Stomach (tissue), 9 donors: ENCODE measurements around the gene TMTC1. TPM values are rescaled to one million over a fixed set of nuclear protein-coding genes. Genes with fewer than 3 reads are reported as not detected.

ENCODE experiments used
- DNase-seq, 2 donors: peaks; one replicate each; pipeline versions ENCODE4 v3.0.0 to v3.0.0-alpha.2; 2013 to 2019
- H3K27ac ChIP-seq, 5 donors: fragments of 200-600 bp in 4 of 5; sonication (generic) in 4 of 5; one replicate each; pipeline ENCODE4 v1.5.1; 2013 to 2019; ENCODE audit warnings: mild to moderate bottlenecking in 1 of 5, moderate library complexity in 1 of 5
- H3K27me3 ChIP-seq, 3 donors: fragments of 200-600 bp; sonication (generic); one replicate each; pipeline ENCODE4 v1.5.1; 2017 to 2019; ENCODE audit warnings: mixed run types in 1 of 3
- H3K36me3 ChIP-seq, 4 donors: fragments of 200-600 bp; sonication (generic); 1 replicate in 3 of 4; 2 replicates in 1 of 4; pipeline ENCODE4 v1.5.1; 2016 to 2019
- H3K4me1 ChIP-seq, 4 donors: fragments of 200-600 bp; sonication (generic); one replicate each; pipeline ENCODE4 v1.5.1; 2016 to 2019
- H3K4me3 ChIP-seq, 4 donors: fragments of 200-600 bp; sonication (generic) in 3 of 4; one replicate each; pipeline ENCODE4 v1.5.1; 2016 to 2019; ENCODE audit warnings: mild to moderate bottlenecking in 1 of 4
- H3K9me3 ChIP-seq, 4 donors: fragments of 200-600 bp; sonication (generic); one replicate each; pipeline ENCODE4 v1.5.1; 2016 to 2019
- CTCF ChIP-seq, 7 experiments: fragments of 450-650 bp in 4 of 7; fragments of 200-600 bp in 3 of 7; sonication (generic) in 3 of 7; IDR thresholded peaks; one replicate each; pipeline ENCODE4 v1.5.1; 2016 to 2019; ENCODE audit warnings: antibody characterized with exemption in 7 of 7, control low read depth in 2 of 7, mild to moderate bottlenecking in 1 of 7
- EP300 ChIP-seq: sonication (generic); formaldehyde crosslinking; IDR thresholded peaks from one replicate; pipeline ENCODE4 v1.6.1; 2017; ENCODE audit warnings: antibody characterized with exemption
- POLR2A ChIP-seq, 4 donors: fragments of 450-650 bp; IDR thresholded peaks; one replicate each; pipeline ENCODE4 v1.6.1; 2016; ENCODE audit warnings: antibody characterized with exemption in 4 of 4, control low read depth in 2 of 4, mild to moderate bottlenecking in 1 of 4, moderate library complexity in 1 of 4
- POLR2AphosphoS5 ChIP-seq, 3 donors: sonication (generic); formaldehyde crosslinking; IDR thresholded peaks; one replicate each; pipeline ENCODE4 v1.6.1; 2016; ENCODE audit warnings: antibody characterized with exemption in 3 of 3
- WGBS, 5 donors: extraction: QIAGEN DNeasy Blood & Tissue Kit in 3 of 5; methylation state at CpG; one replicate each; pipeline versions ENCODE4 v1.1.5 to v1.1.7; 2013 to 2018; 5-methylcytosine and 5-hydroxymethylcytosine counted together
- intact Hi-C: fragments of 100-400 bp; cut with DNase I; formaldehyde crosslinking; loops from one replicate; pipeline ENCODE4 v1.15.1; 2023; ENCODE audit warnings: low total_unique reads
- polyA plus RNA-seq, 3 donors: library from polyadenylated mRNA; stranded (reverse); fragments of 200-250 nt; gene quantifications; one replicate each; pipeline ENCODE4 v1.2.3, GENCODE V29; 2013
- total RNA-seq, 5 donors: library from RNA; depleted of rRNA; stranded (reverse); fragments of >200 nt; gene quantifications; one replicate each; pipeline versions ENCODE4 v1.1.0 to v1.2.3, GENCODE V29; 2014 to 2016
- donor health status: healthy with polysubstance abuse.
- donor health status: Bipolar disorder and iron deficiency.
- donor health status: healthy.

TMTC1 gene
- total and polyA plus RNA-seq, 8 donors: 1.5 to 76.8 (median 19.1) TPM

- TF ChIP-seq POLR2AphosphoS5 (IDR thresholded peaks at IDR 0.05): no peak
- no peak for TF ChIP-seq POLR2A (IDR thresholded peaks at IDR 0.05)
- TF ChIP-seq EP300: no peak
- no peak for TF ChIP-seq CTCF (IDR thresholded peaks at IDR 0.05)
- no peaks in the 10 kb centered on the region for H3K36me3 ChIP-seq
- no peak for DNase-seq
- 56 to 72% (median 56%) methylated on average over 3 of the region's 3 CpGs for WGBS, 5 donors
- H3K4me1 ChIP-seq: peaks cover 0 to 33% (median 11%) of the 10 kb centered on the region in 4 donors
- H3K9me3 ChIP-seq: no peaks in the 10 kb centered on the region
- no peaks in the 10 kb centered on the region for H3K27me3 ChIP-seq
- no peak overlapping the region for H3K4me3 ChIP-seq
- intact Hi-C loops: no loop called here
- H3K27ac ChIP-seq: peak overlapping the region in 3 of 5 donors; percentile 19 to 43 (median 29)
Observed at GRCh38 chr12:29709496-29710040, 74.2 kb downstream of the TMTC1 start.

GRCh38 chr12:29709054-29709453, 74.7 kb downstream of the TMTC1 start:
- Histone ChIP-seq H3K27me3 (no peaks in the 10 kb centered on the region), H3K36me3 (no peaks in the 10 kb centered on the region), H3K4me3 (no peak overlapping the region), H3K4me1 (peaks cover 0 to 33% (median 11%) of the 10 kb centered on the region in 4 donors), H3K9me3 (no peaks in the 10 kb centered on the region), H3K27ac (no peak overlapping the region)
- no peak for DNase-seq
- no peak for TF ChIP-seq EP300
- TF ChIP-seq POLR2AphosphoS5 (IDR thresholded peaks at IDR 0.05): no peak
- TF ChIP-seq POLR2A (IDR thresholded peaks at IDR 0.05): no peak
- no peak for TF ChIP-seq CTCF (IDR thresholded peaks at IDR 0.05)
- intact Hi-C loops: no loop called here

GRCh38 chr12:29707846-29708245, 75.9 kb downstream of the TMTC1 start:
- no peaks in the 10 kb centered on the region for H3K27me3 ChIP-seq
- 80 to 83% (median 82%) methylated on average over 2 of the region's 2 CpGs for WGBS, 5 donors
- H3K4me3 ChIP-seq: no peak overlapping the region
- no peaks in the 10 kb centered on the region for H3K36me3 ChIP-seq
- H3K4me1 ChIP-seq: peaks cover 0 to 25% (median 11%) of the 10 kb centered on the region in 4 donors
- TF ChIP-seq EP300 (no peak), POLR2A (IDR thresholded peaks at IDR 0.05) (no peak), POLR2AphosphoS5 (IDR thresholded peaks at IDR 0.05) (no peak), CTCF (IDR thresholded peaks at IDR 0.05) (no peak)
- no peak overlapping the region for H3K27ac ChIP-seq
- H3K9me3 ChIP-seq: no peaks in the 10 kb centered on the region
- intact Hi-C loops: no loop called here
- DNase-seq: no peak

- 31 to 48% (median 41%) methylated on average over 2 of the region's 2 CpGs for WGBS, 5 donors
- H3K9me3 ChIP-seq: no peaks in the 10 kb centered on the region
- peaks cover 0 to 22% (median 10%) of the 10 kb centered on the region in 4 donors for H3K4me1 ChIP-seq
- H3K4me3 ChIP-seq: no peak overlapping the region
- no peak for DNase-seq
- H3K36me3 ChIP-seq: no peaks in the 10 kb centered on the region
- intact Hi-C loops: no loop called here
- no peaks in the 10 kb centered on the region for H3K27me3 ChIP-seq
- TF ChIP-seq CTCF (IDR thresholded peaks at IDR 0.05) (no peak), EP300 (no peak)
- no peak overlapping the region for H3K27ac ChIP-seq
Observed at GRCh38 chr12:29706311-29706710, 77.4 kb downstream of the TMTC1 start.
